K562 (cell line): Measurements from ENCODE around the gene CNTN4. TPM values are rescaled to one million over a fixed set of nuclear protein-coding genes. Genes with fewer than 3 reads are reported as not detected.

Experiments used
- ATAC-seq: fragments of 200-7000 bp; cut with Tn5 transposase; 3 replicates; pipeline ENCODE4 v1.9.1; 2020; ENCODE audit warnings: moderate library complexity
- BruUV-seq: library from RNA; stranded (reverse); fragments of 400-500 nt; replicated peaks from 2 replicates; lab custom pipeline; 2021; lab: Mats Ljungman, UMichigan
- CTCF ChIA-PET: fragments of 300-600 bp; formaldehyde crosslinking; extraction: SDS; loops from one replicate; lab custom pipeline; 2021; ENCODE audit warnings: low intra/inter-chr PET ratio; lab: Yijun Ruan, JAX
- POLR2A ChIA-PET: fragments of 300-600, 350-650 bp; sonication (Branson Sonifier 250); formaldehyde crosslinking; extraction: SDS; loops from one replicate; lab custom pipeline; 2021; ENCODE audit warnings: antibody characterized with exemption, inconsistent platforms; lab: Yijun Ruan, JAX
- DNase-seq, 4 experiments: peaks; one replicate each; pipeline versions ENCODE4 v3.0.0 to v3.0.0-alpha.2; 2011 to 2018; ENCODE audit warnings: low spot score in 3 of 4, mixed read lengths in 3 of 4; ENCODE audit errors: extremely low read depth in 1 of 4
- FAIRE-seq: peaks from 2 replicates; lab custom pipeline; 2011; peaks lifted over from hg19 to GRCh38; lab: Jason Lieb, UNC
- H2AFZ ChIP-seq: 2 replicates; pipeline ENCODE4 v1.6.0; 2011; ENCODE audit warnings: low read depth, low read length, control low read depth, inconsistent platforms
- H3K27ac ChIP-seq: fragments of 200-600 bp; 3 replicates; pipeline ENCODE4 v1.8.0; 2011; ENCODE audit warnings: low read depth, mild to moderate bottlenecking, control low read depth, inconsistent platforms, low read length, moderate library complexity, mixed read lengths; ENCODE audit errors: extremely low read depth
- H3K27me3 ChIP-seq, 2 experiments: fragments of 300-600 bp in 1 of 2; 2 replicates in 1 of 2; 3 replicates in 1 of 2; pipeline versions ENCODE4 v1.6.0 to v1.8.0; 2011; ENCODE audit warnings: inconsistent platforms in 2 of 2, low read length in 2 of 2, mild to moderate bottlenecking in 1 of 2, mixed read lengths in 1 of 2, moderate library complexity in 1 of 2; ENCODE audit not compliant: control insufficient read depth in 2 of 2, insufficient read depth in 2 of 2
- H3K36me3 ChIP-seq: fragments of 300-600 bp; 3 replicates; pipeline ENCODE4 v1.8.0; 2011; ENCODE audit warnings: mild to moderate bottlenecking, low read length, inconsistent platforms; ENCODE audit not compliant: control insufficient read depth, insufficient read depth
- H3K4me1 ChIP-seq, 2 experiments: fragments of 200-600 bp in 1 of 2; replicated peaks in 1 of 2; 2 replicates in 1 of 2; 3 replicates in 1 of 2; pipeline versions ENCODE4 v1.5.1 to v1.8.0; 2011; ENCODE audit warnings: inconsistent platforms in 2 of 2, low read length in 2 of 2, mild to moderate bottlenecking in 1 of 2, mixed read lengths in 1 of 2, moderate library complexity in 1 of 2; ENCODE audit not compliant: control insufficient read depth in 2 of 2, insufficient read depth in 2 of 2
- H3K4me2 ChIP-seq: 2 replicates; pipeline ENCODE4 v1.6.1; 2011; ENCODE audit warnings: low read length, control low read depth, inconsistent platforms, mixed read lengths; ENCODE audit not compliant: insufficient read depth
- H3K4me3 ChIP-seq: fragments of 200-600 bp; sonication (generic), shearing (Covaris generic); 2 replicates; pipeline ENCODE4 v1.5.1; 2016; ENCODE audit warnings: control low read depth, inconsistent platforms
- H3K79me2 ChIP-seq: fragments of 200-600 bp; 3 replicates; pipeline ENCODE4 v1.8.0; 2011; ENCODE audit warnings: low read length, inconsistent platforms; ENCODE audit not compliant: control insufficient read depth, insufficient read depth
- H3K9ac ChIP-seq, 2 experiments: 2 replicates each; pipeline versions ENCODE4 v1.6.0 to v1.6.1; 2011; ENCODE audit warnings: low read depth in 2 of 2, low read length in 2 of 2, control low read depth in 1 of 2, inconsistent platforms in 1 of 2, mild to moderate bottlenecking in 1 of 2, mixed read lengths in 1 of 2; ENCODE audit not compliant: insufficient read depth in 1 of 2
- H3K9me1 ChIP-seq: one replicate; pipeline ENCODE4 v1.6.0; 2011; ENCODE audit warnings: inconsistent platforms, mild to moderate bottlenecking, low read length, moderate library complexity; ENCODE audit not compliant: control insufficient read depth, insufficient read depth
- H3K9me3 ChIP-seq: replicated peaks from 2 replicates; pipeline ENCODE4 v1.5.1; 2011; ENCODE audit warnings: low read depth, low read length, inconsistent platforms; ENCODE audit not compliant: control insufficient read depth, insufficient read depth
- H4K20me1 ChIP-seq: replicated peaks from 2 replicates; pipeline ENCODE4 v1.6.1; 2011; ENCODE audit warnings: low read length, inconsistent platforms, mixed read lengths; ENCODE audit not compliant: control insufficient read depth, insufficient read depth
- BRF2 ChIP-seq: IDR thresholded peaks from 3 replicates; pipeline ENCODE4 v1.6.1; 2011; ENCODE audit warnings: borderline replicate concordance, mild to moderate bottlenecking; ENCODE audit not compliant: insufficient read length, insufficient read depth
- CHD7 ChIP-seq: fragments of 200-600 bp; sonication (generic); IDR thresholded peaks from one replicate; pipeline ENCODE4 v1.6.1; 2012; ENCODE audit warnings: mild to moderate bottlenecking, low read depth, low read length, inconsistent platforms
- JUNB ChIP-seq: fragments of 450-650 bp; formaldehyde crosslinking; conservative IDR thresholded peaks from 2 replicates; pipeline ENCODE4 v1.4.0; 2020; ENCODE audit warnings: mild to moderate bottlenecking
- MCM5 ChIP-seq: fragments of 450-650 bp; IDR thresholded peaks from 2 replicates; pipeline ENCODE4 v1.6.1; 2016; ENCODE audit warnings: low read depth
- MNT ChIP-seq, 2 experiments: fragments of 450-650 bp; conservative IDR thresholded peaks; 2 replicates each; pipeline ENCODE4 v1.6.1; 2017; ENCODE audit warnings: mild to moderate bottlenecking in 2 of 2, moderate library complexity in 2 of 2
- POLR2B ChIP-seq: fragments of 450-650 bp; IDR thresholded peaks from 2 replicates; pipeline ENCODE4 v1.6.1; 2018; ENCODE audit warnings: low read depth; ENCODE audit not compliant: partially characterized antibody
- RUNX1 ChIP-seq: sonication (generic); IDR thresholded peaks from 2 replicates; pipeline ENCODE4 v1.6.1; 2016; ENCODE audit warnings: antibody characterized with exemption, low read depth
- TBP ChIP-seq: optimal IDR thresholded peaks from 2 replicates; pipeline ENCODE3; 2011; ENCODE audit warnings: low read depth, low read length, improper control_type of control experiment
- ZBTB8A ChIP-seq: fragments of 450-650 bp; IDR thresholded peaks from 2 replicates; pipeline ENCODE4 v1.6.1; 2018; ENCODE audit warnings: mild to moderate bottlenecking, moderate library complexity; ENCODE audit not compliant: partially characterized antibody
- WGBS: fragments of 100-300 bp; shearing (Covaris generic); methylation state at CpG from one replicate; pipeline ENCODE4 v1.1.6; 2016; ENCODE audit warnings: low coverage, mixed read lengths; ENCODE audit not compliant: insufficient coverage; ENCODE audit errors: missing lambda C conversion rate; 5-methylcytosine and 5-hydroxymethylcytosine counted together
- in situ Hi-C: fragments of 300-500 bp; cut with MboI; formaldehyde crosslinking; loops from 4 replicates; pipeline ENCODE4 v1.15.0; 2018; ENCODE audit warnings: inconsistent platforms, mixed read lengths
- intact Hi-C: fragments of 100-400 bp; cut with micrococcal nuclease; formaldehyde crosslinking; loops from 2 replicates; pipeline ENCODE4 v1.14.2; 2022
- polyA plus RNA-seq, 8 experiments: library from polyadenylated mRNA; depleted of rRNA in 4 of 8; stranded (reverse) in 5 of 8; unstranded in 3 of 8; fragments of >200 nt; fragmentation: Nextera tagmentation in 2 of 8; fragmentation: Illumina TruSeq in 1 of 8; extraction: Ambion mirVana in 2 of 8; extraction: Trizol in 1 of 8; gene quantifications; 2 replicates each; pipeline versions ENCODE4 v1.2.1 to v1.2.3, GENCODE V29; 2011 to 2014; ENCODE audit warnings: inconsistent platforms in 1 of 8, missing spikeins in 1 of 8
- total RNA-seq, 7 experiments: library from RNA; depleted of rRNA in 6 of 7; stranded (reverse); fragments of >200 nt in 6 of 7; fragmentation: Illumina TruSeq in 2 of 7; extraction: Trizol in 2 of 7; gene quantifications; 2 replicates each; pipeline versions ENCODE4 v1.2.1 to v1.2.3, GENCODE V29; 2011 to 2021; ENCODE audit warnings: low replicate concordance in 1 of 7

The CNTN4 gene
- total and polyA plus RNA-seq, 9 of the 15 experiments (the other 6 are each of a cell fraction or from before 2014, with no cell fraction given) = not detected

- H3K9me1 ChIP-seq = no peaks in the 10 kb centered on the region
- peaks cover 0 to 7% of the 10 kb centered on the region in 2 experiments; a peak in 2 of 5 replicates for H3K4me1 ChIP-seq
- H4K20me1 ChIP-seq = no peaks in the 10 kb centered on the region
- H3K36me3 ChIP-seq = no peaks in the 10 kb centered on the region
- H3K9ac ChIP-seq = no peak overlapping the region
- H3K27ac ChIP-seq = no peak overlapping the region
- no peak overlapping the region for H3K4me3 ChIP-seq
- no peaks in the 10 kb centered on the region for H3K27me3 ChIP-seq
- ChIA-PET POLR2A (interaction anchor here (0.5 to 1.0 kb wide), 3 partner anchors 9 to 44 kb away, joined by 3 read pairs; no protein-coding TSS in a partner anchor), CTCF (no interaction called here)
- FAIRE-seq (no peak), DNase-seq (no peak), ATAC-seq (no peak)
- no peak overlapping the region for H2AFZ ChIP-seq
- in situ Hi-C loops = no loop called here
- no TSS peak for BruUV-seq
- intact Hi-C loops = no loop called here
- H3K4me2 ChIP-seq = no peak overlapping the region
- no peaks in the 10 kb centered on the region for H3K79me2 ChIP-seq
- under 1% methylated on average over 6 of the region's 6 CpGs for WGBS
- H3K9me3 ChIP-seq = no peaks in the 10 kb centered on the region
- no peak for TF ChIP-seq CHD7
- TF ChIP-seq MCM5 = no peak
- no peak for TF ChIP-seq TBP
- no peak for TF ChIP-seq ZBTB8A
- no peak for TF ChIP-seq BRF2
- no peak for TF ChIP-seq RUNX1
- no peak for TF ChIP-seq POLR2B
- no peak for TF ChIP-seq JUNB (CRISPR knock-in tag)
- TF ChIP-seq MNT (conservative IDR thresholded peaks at IDR 0.05) = no peak
Measured at GRCh38 chr3:3085782-3086181, 987.1 kb downstream of the CNTN4 start.
